ENCODE results near the gene MIDN. TPM values are rescaled to one million over a fixed set of nuclear protein-coding genes. Genes with fewer than 3 reads are reported as not detected.
A peak's percentile ranks its signal among the peaks of the same experiment; 100 is the strongest.

The MIDN gene
- total and polyA plus RNA-seq, 10 of the 15 experiments (the other 5 are each of a cell fraction or from before 2014, with no cell fraction given): 0.38 to 51.5 (median 7.2) TPM

- no peak for TF ChIP-seq RAD21 (IDR thresholded peaks at IDR 0.05; ENCODE audit: insufficient read depth, low read depth, low read length)
- no peak for TF ChIP-seq CHD2 (IDR thresholded peaks at IDR 0.05; ENCODE audit: borderline replicate concordance, low read depth, low read length)
- no peak for TF ChIP-seq GATAD2B (conservative IDR thresholded peaks at IDR 0.05; ENCODE audit: low read depth)
- TF ChIP-seq MYB (IDR thresholded peaks at IDR 0.05; ENCODE audit: borderline replicate concordance, low read depth, low read length): no peak
- TF ChIP-seq ZNF384 (IDR thresholded peaks at IDR 0.05; ENCODE audit: borderline replicate concordance, low read depth, low read length): no peak
These were observed 38.2 kb upstream of the MIDN start (continued) for GRCh38 chr19:1210227-1210538.

- Histone ChIP-seq H3K36me3 (ENCODE audit: control insufficient read depth in 2 of 2, insufficient read depth in 2 of 2, low read length in 1 of 2) (peaks cover 7 to 15% of the 10 kb centered on the region in 2 experiments; a peak in 3 of 4 replicates), H4K20me1 (ENCODE audit: control insufficient read depth, insufficient read depth) (no peaks in the 10 kb centered on the region; the same call in none of the 2 replicates), H3K4me2 (ENCODE audit: control insufficient read depth, insufficient read depth) (no peak overlapping the region), H3K27me3 (replicated peaks in 1 of 2; ENCODE audit: control insufficient read depth in 2 of 2, insufficient read depth in 2 of 2, low read length in 1 of 2) (no peaks in the 10 kb centered on the region), H3K27ac (ENCODE audit: control insufficient read depth, insufficient read depth) (no peak overlapping the region), H3K9ac (ENCODE audit: control insufficient read depth, insufficient read depth, low read length) (no peak overlapping the region), H3K4me3 (no peak overlapping the region), H3K4me1 (ENCODE audit: control insufficient read depth, insufficient read depth, low read length) (peaks cover 26% of the 10 kb centered on the region), H3K9me3 (replicated peaks; ENCODE audit: control insufficient read depth, insufficient read depth, low read length) (no peaks in the 10 kb centered on the region), H3K79me2 (ENCODE audit: control insufficient read depth, insufficient read depth, low read length) (peaks cover 83% of the 10 kb centered on the region), H2AFZ (ENCODE audit: control insufficient read depth, low read depth, low read length) (no peak overlapping the region)
- ChIA-PET CTCF (interaction anchor here (1.1 kb wide), 1 partner anchor 99 kb away, joined by 3 read pairs; no protein-coding TSS in a partner anchor), RAD21 (ENCODE audit: unreplicated experiment) (no interaction called here), SMC1A (ENCODE audit: uncharacterized antibody, unreplicated experiment) (interaction anchor here (1.5 kb wide), 1 partner anchor 12 kb away, joined by 3 read pairs; no protein-coding TSS in a partner anchor), POLR2A (interaction anchor here (0.8 kb wide), 1 partner anchor 30 kb away, joined by 3 read pairs; the partner anchor contains the start of gene ATP5F1D)
- intact Hi-C loops (cut with micrococcal nuclease; ENCODE audit: unreplicated experiment) (no loop called here), in situ Hi-C loops (cut with MboI) (no loop called here)
- no peak for DNase-seq (ENCODE audit: low read depth, low spot score)
- ATAC-seq: no peak
- FAIRE-seq: no peak
- BruUV-seq (replicated peaks): no TSS peak
- 97% methylated on average over 33 of the region's 33 CpGs for WGBS (ENCODE audit: insufficient coverage, insufficient replicate concordance, low lambda C conversion rate, missing lambda C conversion rate)
- TF ChIP-seq IRF5 (IDR thresholded peaks at IDR 0.05; ENCODE audit: borderline replicate concordance) (no peak), PBX3 (IDR thresholded peaks at IDR 0.05; ENCODE audit: insufficient replicate concordance, low read depth, low read length) (peak; percentile 29), PKNOX1 (IDR thresholded peaks at IDR 0.05) (peak; percentile 53)
These were observed 36.7 kb upstream of the MIDN start for GRCh38 chr19:1211494-1212234.

Measured in GM12878 (cell line).